Raji (cell line): ENCODE data around the gene LTBP1.

Experiments
- POLR2A ChIP-seq: IDR thresholded peaks from 2 replicates; pipeline ENCODE4 v1.6.1; 2011; ENCODE audit warnings: low read depth, low read length, control low read depth; ENCODE audit not compliant: insufficient read depth

The LTBP1 gene

GRCh38 chr2:32948266-32948665 is 1.5 kb downstream of the LTBP1 start:
- no peak for TF ChIP-seq POLR2A

DNA sequence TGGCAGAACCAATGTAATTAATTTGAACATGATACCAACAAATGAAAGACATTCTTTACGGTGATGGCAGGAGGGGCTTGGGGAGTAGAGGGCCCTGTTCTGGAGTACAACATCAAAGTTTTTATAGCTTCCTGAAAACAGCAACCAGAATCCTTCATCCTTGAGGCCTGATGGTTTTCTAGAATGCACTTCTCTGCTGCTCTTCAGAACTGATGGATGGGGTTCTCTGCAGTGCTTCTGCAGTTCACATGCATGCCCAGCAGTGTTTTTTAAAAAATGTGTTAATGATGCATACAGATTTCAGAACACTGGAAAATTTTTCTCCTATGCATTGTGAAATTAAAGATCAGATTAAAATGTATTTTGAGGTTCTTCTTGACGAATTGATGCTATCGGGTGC is 2.5 kb downstream of the LTBP1 start:
- TF ChIP-seq POLR2A: no peak

DNA sequence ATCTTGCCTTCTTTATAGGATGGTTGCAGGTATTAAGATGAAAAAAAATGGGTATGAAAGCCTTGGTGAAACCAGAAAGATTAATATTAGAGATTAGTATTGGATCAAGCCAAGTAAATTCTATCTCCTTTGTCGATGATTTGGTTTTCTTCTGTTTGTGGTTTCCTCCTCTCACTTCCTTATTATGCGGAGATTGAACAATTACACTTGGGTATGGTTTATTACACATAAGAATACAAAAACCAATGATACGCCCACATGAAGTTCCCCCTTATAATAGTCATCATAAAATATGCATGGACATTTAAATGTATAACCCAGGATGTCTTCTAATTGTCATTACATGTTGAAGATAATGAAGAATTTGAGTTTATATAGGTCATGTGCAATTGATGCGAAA is 4.9 kb downstream of the LTBP1 start:
- TF ChIP-seq POLR2A: no peak

- no peak for TF ChIP-seq POLR2A
These were observed 6.2 kb downstream of the LTBP1 start for GRCh38 chr2:32952761-32953476.

DNA sequence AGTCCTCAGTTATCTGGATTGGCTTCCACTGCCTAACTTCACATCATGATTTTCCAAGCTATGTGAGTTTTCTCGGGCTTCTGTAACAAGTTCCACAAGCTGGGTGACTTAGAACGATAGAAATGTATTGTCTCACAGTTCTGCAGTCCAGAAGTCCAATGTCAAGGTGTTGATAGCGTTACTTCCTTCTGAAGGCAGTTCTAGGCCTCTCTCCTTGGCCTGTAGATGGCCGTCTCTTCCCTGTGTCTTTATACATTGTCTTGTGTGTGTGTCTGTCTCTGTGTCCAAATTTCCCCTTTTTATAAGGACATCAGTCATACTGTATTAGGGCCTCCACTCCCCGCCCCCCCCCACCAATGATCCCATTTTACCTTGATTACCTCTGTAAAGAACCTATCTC is 7.5 kb downstream of the LTBP1 start:
- no peak for TF ChIP-seq POLR2A

GRCh38 chr2:32958821-32959220 is 12.1 kb downstream of the LTBP1 start:
- no peak for TF ChIP-seq POLR2A

GRCh38 chr2:32960238-32960637 is 13.5 kb downstream of the LTBP1 start:
- no peak for TF ChIP-seq POLR2A

DNA sequence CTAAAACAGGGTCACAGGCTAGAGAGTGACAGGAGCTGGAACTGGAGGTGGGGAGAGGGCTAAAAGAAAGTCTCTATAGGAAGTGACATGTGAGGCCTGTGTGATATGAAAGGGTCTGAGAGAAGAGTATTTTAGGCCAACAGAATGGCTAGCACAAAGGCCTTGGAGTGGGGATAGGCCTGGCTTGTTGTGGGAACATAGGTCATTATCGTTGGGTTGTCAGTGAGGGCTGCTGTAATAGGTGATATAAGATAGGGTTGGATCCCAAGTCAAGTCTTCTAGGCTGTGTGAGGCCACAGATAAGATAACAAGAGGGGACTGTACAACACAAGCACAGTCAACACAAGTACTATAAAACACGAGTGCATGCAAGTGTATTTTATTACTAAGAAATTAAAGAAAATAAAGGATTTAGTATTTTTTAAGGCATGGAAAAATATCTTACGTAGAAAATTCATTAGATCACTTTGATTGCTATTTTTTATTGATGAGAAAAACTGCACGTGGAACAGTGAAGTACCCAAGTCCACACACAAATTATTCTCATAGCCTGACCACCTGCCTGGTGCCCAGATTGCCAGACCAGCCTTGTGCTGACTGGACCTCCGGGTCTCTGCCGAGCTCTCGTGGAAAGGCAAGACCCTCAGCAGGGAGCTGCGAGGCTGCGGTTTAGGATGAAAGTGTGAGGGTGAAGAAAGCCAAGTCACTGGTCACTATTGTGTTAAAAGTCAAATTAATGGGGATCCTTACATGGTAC is 14.1 kb downstream of the LTBP1 start:
- no peak for TF ChIP-seq POLR2A

DNA sequence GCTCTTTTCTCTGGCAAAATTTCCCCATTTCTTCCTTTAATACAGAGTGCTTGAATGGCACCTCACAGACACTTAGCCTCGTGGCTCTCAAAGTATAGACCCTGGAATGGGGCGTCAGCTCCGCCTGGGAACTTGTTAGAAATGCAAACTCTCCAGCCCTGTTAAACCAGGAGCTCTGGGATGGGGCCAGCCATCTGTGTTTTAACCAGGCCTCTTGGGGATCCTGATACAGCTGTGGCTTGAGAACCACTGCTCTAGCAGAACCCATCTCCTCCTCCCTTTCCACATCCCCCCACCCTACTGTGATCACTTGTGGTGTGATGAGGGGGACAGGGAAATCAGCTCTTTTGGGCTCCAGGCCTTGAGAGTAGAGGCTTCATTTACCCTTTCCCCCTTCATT is 15.9 kb downstream of the LTBP1 start:
- TF ChIP-seq POLR2A: no peak

- no peak for TF ChIP-seq POLR2A
These were observed 17.2 kb downstream of the LTBP1 start for GRCh38 chr2:32963941-32964340.

DNA sequence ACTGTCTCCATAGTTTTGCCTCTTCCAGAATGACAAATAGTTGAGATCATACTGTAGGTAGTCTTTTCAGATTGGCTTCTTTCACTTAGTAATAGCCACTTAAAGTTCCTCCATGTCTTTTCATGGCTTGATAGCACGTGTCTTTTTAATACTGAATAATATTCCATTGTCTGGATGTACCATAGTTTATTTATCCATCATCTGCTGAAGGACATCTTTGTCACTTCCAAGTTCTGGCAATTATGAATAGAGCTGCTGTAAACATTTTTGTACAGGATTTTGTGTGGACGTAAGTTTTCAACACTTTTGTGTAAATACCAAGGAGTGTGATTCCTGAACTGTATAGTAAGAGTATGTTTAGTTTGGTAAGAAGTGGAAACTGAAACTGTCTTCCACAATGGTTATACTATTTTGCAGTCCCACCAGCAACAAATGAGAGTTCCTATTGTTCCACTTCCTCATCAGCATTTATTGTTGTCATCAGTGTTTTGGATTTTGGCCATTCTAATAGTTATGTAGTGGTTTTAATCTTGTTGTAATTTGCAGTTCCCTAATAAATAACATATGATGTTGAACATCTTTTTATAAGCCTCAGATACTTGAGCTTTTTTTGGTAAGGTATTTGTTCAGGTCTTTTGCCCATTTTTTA is 18.9 kb downstream of the LTBP1 start:
- TF ChIP-seq POLR2A: no peak

GRCh38 chr2:32969444-32970162 is 22.9 kb downstream of the LTBP1 start:
- TF ChIP-seq POLR2A: no peak

DNA sequence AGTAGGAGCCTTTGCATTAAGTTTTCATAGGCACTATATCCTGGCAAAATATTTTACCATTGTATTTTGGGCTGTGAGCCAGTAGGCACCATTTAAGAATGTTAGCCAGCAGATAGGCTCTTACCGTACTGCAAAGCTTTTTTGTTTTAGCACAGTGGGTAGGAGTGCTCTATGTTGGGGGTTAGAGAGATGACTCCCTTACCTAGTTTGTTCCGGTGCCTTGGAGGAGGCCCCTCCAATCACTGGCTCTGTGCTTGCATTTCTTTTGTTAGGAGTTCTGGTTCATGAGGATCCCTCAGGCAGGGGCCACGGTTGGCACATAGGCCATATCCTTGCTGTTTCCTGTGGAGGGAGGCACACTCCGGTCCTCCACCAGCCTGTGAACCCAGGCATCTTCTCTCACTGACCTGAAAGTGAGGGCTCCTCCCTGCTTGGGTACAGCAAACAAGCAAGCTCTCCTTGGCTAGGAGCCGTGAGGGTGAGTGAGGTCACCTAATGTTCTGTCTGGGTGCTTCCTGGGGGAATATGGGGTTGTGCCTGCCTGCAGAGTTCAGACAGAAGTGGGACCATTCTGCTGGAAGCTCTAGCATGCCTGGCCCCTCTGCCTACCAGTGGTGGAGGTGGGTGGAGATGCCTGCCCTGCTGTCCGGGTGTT is 29.8 kb downstream of the LTBP1 start:
- no peak for TF ChIP-seq POLR2A

DNA sequence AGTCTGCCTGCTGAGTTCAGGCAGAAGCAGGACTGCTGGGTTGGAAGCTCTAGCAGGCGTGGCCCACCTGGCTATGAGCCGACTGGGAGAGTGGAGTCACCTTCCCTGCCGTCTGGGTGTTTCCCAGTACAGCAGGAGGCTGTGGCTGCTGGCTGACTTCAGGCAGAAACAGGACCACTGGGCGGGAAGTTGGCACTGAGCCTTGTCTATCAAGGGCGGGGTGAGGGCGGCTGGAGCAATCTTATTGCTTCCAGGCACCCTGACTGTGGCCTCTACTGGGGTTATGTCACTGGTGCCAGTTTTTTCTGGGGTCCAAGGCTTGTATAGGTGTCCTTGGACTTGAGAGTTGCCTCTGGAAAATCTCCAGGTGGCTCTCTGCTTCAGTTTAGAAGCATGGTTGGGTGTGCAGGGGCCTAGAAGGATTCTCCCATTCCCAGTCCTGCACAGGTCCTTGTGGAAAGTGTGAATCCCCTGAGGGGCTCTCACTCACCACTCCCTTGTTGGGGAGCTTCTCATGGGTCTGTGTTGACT is 30.5 kb downstream of the LTBP1 start:
- no peak for TF ChIP-seq POLR2A

DNA sequence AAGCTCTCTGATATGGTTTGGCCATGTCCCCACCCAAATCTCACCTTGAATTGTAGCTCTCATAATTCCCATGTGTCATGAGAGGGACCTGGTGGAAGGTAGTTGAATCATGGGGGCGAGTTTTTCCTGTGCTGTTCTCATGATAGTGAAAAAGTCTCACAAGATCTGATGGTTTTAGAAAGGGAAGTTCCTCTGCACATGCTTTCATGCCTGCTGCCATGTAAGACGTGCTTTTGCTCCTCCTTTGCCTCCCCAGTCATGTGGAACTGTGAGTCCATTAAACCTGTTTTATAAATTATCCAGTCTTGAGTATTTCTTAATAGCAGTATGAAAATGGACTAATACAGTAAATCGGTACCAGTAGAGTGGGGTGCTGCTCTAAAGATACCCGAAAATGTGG is 34.9 kb downstream of the LTBP1 start:
- no peak for TF ChIP-seq POLR2A
